Subcutaneous adipose tissue (tissue), 4 donors: ENCODE results near the gene LY6G5B. TPM values are rescaled to one million over a fixed set of nuclear protein-coding genes. Genes with fewer than 3 reads are reported as not detected.

Experiments
- CTCF ChIP-seq: fragments of 450-650 bp; IDR thresholded peaks from one replicate; pipeline ENCODE4 v1.5.1; 2016; ENCODE audit warnings: low read depth, mild to moderate bottlenecking, control low read depth, antibody characterized with exemption, moderate library complexity
- total RNA-seq, 4 donors: library from RNA; depleted of rRNA; stranded (reverse); fragments of >200 nt; gene quantifications; one replicate each; pipeline ENCODE4 v1.1.0, GENCODE V29; 2016

The LY6G5B gene
- total RNA-seq, 4 donors from 2014 or later: 4.4 to 19.2 (median 6.5) TPM

- no peak for TF ChIP-seq CTCF
Measured at GRCh38 chr6:31666337-31666965, 3.3 kb upstream of the LY6G5B start.

GRCh38 chr6:31676322-31676903 is 6.6 kb downstream of the LY6G5B start:
- no peak for TF ChIP-seq CTCF

- TF ChIP-seq CTCF: no peak
Measured at GRCh38 chr6:31676904-31677303, 7.1 kb downstream of the LY6G5B start.

DNA sequence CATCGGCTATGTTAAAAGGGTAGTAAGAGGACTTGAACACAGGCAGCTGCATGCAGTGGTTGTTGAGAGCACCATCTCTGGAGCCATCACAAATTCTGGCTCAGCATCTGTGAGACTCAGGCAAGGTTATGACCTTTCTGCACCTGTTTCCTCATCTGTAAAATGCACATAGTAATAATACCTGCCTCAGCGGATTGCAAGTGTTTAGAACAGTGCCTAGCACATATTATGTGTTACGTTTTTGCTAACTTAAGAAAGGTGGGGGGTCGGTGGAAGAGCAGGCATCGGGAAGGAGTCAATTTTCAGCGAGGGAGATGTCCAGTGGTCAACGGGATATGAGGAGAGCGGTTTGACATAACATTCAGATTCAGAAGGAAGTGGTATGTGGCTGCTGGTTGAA is 8.2 kb downstream of the LY6G5B start:
- TF ChIP-seq CTCF: no peak

DNA sequence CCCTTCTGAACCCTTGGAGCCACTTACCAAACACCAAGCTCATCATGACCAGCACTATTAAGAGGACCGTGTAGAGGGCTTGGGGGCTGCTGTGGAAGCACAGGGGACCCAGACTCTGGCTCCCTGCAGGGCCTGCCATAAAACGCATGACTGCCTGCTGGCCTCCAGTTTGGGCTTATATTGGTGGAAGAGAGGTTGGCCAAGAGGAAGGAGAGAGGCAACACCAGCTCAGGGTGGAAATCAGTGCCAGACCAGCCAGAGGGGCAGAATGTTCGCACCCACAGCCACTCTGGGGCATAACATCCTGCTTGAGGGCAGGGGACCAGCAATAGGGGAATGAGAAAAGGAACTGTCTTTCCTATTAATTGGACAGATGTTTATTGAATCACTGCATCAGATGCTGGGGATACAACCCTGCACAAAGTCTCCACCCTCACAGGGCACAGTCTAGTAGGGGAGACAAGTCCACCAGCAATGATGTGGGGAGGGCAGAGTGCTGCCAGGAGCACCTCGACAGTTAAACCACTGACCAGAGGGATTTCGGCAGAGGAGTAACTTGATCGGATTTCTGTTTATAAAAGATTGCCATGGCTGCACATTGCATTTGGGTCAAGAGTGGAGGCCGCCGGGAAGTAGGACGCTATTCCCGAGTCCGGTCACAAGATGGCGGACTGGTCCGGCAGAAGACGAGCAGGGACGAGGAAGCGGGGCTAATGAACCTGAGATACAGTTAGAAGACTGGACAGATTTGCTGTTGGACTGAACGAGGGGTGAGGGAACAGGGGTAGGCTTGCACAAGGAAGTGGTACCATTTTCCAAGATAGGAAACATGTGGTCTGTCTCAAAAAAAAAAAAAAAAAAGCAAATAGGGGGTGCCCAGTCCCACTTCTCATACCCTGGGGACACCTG is 10.7 kb downstream of the LY6G5B start, which contains the start of gene LY6G5C:
Gene LY6G5C (minus strand): TSS at position 842 of the 909 bp plus-strand sequence. CDS start 694 bp downstream, at position 148.
- no peak for TF ChIP-seq CTCF

DNA sequence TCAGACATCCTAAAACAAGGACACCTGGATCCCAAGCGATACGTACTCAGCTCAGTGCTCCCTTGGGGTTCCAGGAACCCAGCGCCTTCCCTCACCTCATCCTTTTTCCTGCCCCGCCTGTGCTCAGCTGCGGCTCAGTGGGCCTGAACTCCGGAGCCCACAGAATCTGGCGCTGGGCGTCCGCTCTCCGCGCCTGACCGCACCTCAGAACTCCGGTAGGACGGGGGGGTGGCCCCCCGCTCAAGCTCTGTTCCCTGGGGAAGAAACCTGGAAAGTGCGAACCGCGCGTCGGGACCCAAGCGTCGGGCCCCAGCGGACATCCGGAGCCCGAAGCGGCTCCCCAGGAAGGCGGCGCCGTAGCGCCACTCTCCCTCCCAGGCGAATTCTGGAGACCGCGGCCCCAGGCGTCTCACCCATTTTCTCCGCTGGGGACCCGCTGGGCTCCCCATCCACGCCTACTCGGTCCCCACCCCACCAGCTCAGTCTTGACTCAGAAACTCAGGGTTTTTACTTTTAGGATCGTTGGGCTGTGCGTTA is 11.4 kb downstream of the LY6G5B start:
- TF ChIP-seq CTCF: no peak

GRCh38 chr6:31683591-31683990 is 13.8 kb downstream of the LY6G5B start:
- no peak for TF ChIP-seq CTCF
